GM21717 (cell line): ENCODE data around the gene GALNS.

Source experiments
- ATAC-seq: cut with Tn5 transposase; IDR thresholded peaks from one replicate; pipeline ENCODE4 v1.9.1; 2021; ENCODE audit warnings: mild to moderate bottlenecking, moderate library complexity; ENCODE audit not compliant: unreplicated experiment

GALNS gene

GRCh38 chr16:88877564-88878289 is 21.0 kb upstream of the GALNS start:
- ATAC-seq: no peak

- no peak for ATAC-seq
Measured at GRCh38 chr16:88876942-88877526, 20.3 kb upstream of the GALNS start.

- no peak for ATAC-seq
Measured at GRCh38 chr16:88875703-88876234, 19.0 kb upstream of the GALNS start.

GRCh38 chr16:88874938-88875599 is 18.3 kb upstream of the GALNS start:
- ATAC-seq: no peak

GRCh38 chr16:88872650-88873331 is 16.0 kb upstream of the GALNS start:
- ATAC-seq: no peak

- ATAC-seq: no peak
Measured at GRCh38 chr16:88871730-88872416, 15.1 kb upstream of the GALNS start.

- ATAC-seq: no peak
Measured at GRCh38 chr16:88871349-88871702, 14.6 kb upstream of the GALNS start.

GRCh38 chr16:88870608-88871348 is 14.0 kb upstream of the GALNS start:
- no peak for ATAC-seq

- ATAC-seq: no peak
Measured at GRCh38 chr16:88869673-88869980, 12.9 kb upstream of the GALNS start.

GRCh38 chr16:88868974-88869672 is 12.4 kb upstream of the GALNS start:
- no peak for ATAC-seq

GRCh38 chr16:88867581-88868246 is 11.0 kb upstream of the GALNS start:
- ATAC-seq: no peak

- ATAC-seq: no peak
Measured at GRCh38 chr16:88866151-88866920, 9.6 kb upstream of the GALNS start, which contains the start of gene PABPN1L. Gene PABPN1L, minus strand, starts transcription at chr16:88866660. Its CDS starts 54 bp downstream, at chr16:88866606.

GRCh38 chr16:88865742-88866141 is 9.0 kb upstream of the GALNS start:
- ATAC-seq: no peak

GRCh38 chr16:88865310-88865709 is 8.6 kb upstream of the GALNS start:
- ATAC-seq: no peak

- ATAC-seq: no peak
Measured at GRCh38 chr16:88864521-88864920, 7.8 kb upstream of the GALNS start.

- no peak for ATAC-seq
Measured at GRCh38 chr16:88864099-88864498, 7.4 kb upstream of the GALNS start.

- ATAC-seq: no peak
Measured at GRCh38 chr16:88863426-88863825, 6.7 kb upstream of the GALNS start.

GRCh38 chr16:88862968-88863367 is 6.2 kb upstream of the GALNS start:
- ATAC-seq: no peak
